GM18868 (cell line): ENCODE measurements around the gene ZBTB49.
"Not testable (repeated sequence)": the region's sequence is repeated elsewhere in the genome, so short reads cannot be mapped to it uniquely, and the experiment has no call there.

Experiments used
- ATAC-seq: cut with Tn5 transposase; IDR thresholded peaks from one replicate; pipeline ENCODE4 v1.9.1; 2021; ENCODE audit warnings: mild to moderate bottlenecking, moderate library complexity; ENCODE audit not compliant: unreplicated experiment

The ZBTB49 gene, protein sequence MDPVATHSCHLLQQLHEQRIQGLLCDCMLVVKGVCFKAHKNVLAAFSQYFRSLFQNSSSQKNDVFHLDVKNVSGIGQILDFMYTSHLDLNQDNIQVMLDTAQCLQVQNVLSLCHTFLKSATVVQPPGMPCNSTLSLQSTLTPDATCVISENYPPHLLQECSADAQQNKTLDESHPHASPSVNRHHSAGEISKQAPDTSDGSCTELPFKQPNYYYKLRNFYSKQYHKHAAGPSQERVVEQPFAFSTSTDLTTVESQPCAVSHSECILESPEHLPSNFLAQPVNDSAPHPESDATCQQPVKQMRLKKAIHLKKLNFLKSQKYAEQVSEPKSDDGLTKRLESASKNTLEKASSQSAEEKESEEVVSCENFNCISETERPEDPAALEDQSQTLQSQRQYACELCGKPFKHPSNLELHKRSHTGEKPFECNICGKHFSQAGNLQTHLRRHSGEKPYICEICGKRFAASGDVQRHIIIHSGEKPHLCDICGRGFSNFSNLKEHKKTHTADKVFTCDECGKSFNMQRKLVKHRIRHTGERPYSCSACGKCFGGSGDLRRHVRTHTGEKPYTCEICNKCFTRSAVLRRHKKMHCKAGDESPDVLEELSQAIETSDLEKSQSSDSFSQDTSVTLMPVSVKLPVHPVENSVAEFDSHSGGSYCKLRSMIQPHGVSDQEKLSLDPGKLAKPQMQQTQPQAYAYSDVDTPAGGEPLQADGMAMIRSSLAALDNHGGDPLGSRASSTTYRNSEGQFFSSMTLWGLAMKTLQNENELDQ

DNA sequence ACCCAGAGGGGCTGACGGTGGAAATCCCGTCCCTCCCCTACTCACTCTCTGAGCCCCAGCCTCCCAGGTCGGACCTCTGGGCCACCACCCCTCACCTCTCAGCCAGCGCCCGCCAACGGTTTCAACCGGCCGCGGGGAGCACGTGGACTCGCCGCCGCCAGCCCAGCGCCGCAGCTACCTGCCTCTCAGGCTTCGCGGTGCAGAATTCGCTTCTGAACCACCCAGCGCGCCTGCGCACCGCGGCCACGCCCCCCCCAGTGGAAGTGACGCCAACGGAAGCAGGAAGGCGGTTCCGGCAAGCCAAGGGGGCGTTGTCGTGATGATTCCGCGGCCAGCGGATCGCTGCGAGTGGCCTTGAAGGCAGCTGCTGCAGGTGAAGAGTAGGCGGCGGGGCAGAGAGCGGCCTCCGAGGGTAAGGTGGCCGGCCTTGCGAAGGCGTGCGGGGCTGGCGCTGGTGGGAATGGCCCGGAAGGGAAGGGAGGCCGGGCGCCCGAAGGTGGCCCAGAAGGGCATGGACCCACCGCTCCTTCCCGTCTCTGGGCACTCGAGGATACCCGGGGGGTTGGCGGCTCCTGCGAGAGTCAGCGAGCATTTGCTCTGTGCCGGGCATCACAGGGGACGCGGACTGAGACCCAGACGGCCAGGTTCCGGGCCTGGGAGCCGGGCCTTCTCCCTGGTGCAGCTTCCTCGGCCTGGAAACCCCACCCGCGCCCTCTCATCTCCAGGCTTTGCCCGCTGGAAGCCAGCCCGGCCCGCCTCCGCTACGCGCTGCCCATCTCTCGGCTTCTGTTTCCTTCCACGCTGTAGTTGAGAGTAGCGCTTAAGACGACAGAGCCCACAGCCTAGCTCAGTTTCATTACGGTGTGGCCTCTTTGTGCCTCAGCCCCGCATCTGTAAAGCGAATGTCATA lies at the start of gene ZBTB49, which contains the start of gene LYAR:
Gene ZBTB49, plus strand, starts transcription at position 311 of the 910 bp plus-strand sequence. CDS start 9,695 bp downstream, outside the sequence.
Gene LYAR, minus strand, starts transcription at position 214 of the 910 bp plus-strand sequence. CDS start 6,412 bp downstream, outside the sequence.
- peak; percentile 93 for ATAC-seq

DNA sequence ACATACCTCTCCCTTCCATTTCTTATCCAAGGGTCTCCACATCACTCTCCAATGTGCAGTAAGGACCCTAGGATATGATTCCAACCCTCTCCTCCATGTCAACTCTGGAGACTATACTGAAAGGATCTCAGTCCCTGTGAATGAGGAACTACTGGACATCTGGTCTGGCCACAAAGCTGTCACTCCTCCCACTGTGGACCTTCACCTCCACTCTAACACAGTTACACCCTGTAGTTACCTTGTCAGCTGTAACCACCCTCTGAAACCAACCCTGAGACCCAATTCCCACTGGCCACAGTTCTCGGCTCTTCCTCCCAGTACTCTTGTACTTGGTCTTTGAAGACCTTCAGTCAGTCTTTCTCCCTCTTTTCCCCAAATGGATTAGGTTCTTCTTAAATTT lies 44.9 kb upstream of the ZBTB49 start:
- no peak for ATAC-seq

DNA sequence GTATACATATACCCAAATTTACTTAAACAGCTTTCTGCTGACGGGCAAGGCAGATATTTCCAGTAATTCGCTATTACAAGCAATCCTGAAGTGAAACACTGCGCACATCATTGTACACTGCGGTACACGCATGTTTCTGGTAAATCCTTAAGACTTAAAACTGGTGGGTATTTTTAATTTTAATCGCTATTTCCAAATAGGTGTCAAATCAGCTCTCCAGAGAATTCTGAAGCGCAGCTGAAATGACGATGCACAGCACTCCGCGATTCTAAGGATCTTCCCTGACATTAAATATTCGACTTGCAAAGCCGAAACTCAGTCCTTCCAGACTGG lies 42.4 kb upstream of the ZBTB49 start:
- ATAC-seq = peak; percentile 25

DNA sequence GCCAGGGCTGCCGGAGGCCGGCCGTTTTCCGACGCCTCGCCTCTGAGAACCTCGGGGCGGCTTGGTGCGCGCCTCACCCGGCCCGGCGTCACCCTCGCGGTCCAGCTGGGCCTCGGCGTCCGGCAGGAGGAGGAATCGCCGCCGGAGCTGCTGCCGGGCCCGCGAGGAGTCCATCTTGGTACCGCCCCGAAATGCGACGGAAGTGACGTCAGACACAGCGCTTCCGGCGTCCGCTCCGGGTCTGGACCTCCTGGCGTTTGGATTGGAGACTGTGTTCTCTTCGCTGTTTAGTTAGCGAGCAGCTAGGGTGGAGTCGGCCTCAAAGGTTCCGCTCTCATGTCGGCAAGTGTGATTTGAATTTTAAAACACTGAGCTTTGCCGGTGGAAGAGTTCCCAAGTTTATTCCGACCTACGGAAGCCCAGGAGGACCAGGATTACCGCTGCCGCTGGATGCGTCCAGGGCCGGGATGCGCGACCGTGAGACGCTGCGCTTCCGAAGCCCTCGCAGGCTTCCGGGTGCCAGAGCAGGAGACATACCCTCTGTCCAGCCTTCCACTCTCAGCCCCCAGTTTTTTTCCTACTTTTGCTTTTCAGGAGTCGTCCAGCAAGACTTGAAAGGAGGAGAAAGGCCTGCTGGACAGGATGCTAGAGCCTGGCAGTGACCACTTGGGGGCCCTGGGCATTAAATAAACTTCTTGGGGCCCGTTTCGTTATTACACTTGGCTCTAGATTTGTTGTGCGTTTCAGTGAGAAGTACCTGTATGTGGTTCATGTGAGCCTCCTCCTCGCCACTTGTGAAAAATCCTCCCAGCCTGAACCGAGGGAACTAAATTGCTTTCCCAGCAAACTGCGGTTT lies 41.8 kb upstream of the ZBTB49 start, which contains the start of gene TMEM128:
Gene TMEM128, minus strand, starts transcription at position 195 of the 856 bp plus-strand sequence. Its CDS starts 21 bp downstream, at position 174.
- ATAC-seq = peak; percentile 98

DNA sequence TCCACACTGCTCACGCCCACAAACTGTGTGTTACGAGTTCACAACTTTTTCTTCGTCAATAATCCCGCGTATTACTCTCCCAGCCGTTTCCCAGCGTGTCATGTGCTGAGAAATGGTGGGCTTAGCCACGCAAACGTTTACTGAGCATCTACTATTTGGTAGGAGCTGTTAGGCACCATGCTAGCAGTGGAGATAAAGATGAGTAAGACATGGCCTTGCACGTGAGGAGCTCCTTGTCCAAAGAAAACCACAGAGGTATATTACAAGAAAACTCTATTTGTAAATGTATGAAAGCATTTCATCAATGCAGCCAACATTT lies 41.2 kb upstream of the ZBTB49 start:
- ATAC-seq = no peak

DNA sequence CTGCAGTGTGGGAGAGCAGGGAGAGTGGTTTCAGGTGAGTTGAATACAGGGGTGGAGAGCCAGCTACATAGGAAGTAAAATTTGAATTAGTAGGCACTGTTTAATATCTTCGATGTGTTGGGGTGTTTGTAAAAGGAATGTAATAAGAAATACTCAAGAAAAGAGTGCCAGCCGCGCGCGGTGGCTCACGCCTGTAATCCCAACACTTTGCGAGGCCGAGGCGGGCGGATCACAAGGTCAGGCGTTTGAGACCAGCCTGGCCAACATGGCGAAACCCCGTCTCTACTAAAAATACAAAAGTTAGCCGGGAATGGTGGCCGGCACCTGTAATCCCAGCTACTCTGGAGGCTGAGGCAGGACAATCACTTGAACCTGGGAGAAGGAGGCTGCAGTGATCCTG lies 40.7 kb upstream of the ZBTB49 start:
- not testable (repeated sequence) for ATAC-seq

DNA sequence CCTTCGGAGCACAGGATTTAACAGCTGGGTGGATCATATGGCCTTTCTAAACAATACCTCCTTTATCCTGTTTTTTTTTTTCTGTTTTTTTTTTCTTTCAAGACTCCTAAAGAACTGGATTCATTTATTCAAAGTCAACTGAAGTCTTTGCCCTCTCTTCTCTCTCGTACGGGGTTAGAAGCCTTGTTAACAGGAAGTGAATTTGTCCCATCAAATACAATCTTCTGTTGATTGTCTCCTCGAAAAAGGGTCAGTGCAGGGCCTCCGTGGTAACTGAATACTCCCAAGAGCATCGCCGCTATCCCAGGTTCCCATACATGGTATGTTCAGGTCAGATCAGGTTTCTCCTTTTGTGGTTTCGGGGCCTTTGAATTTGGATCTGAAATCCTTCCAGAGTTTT lies 40.2 kb upstream of the ZBTB49 start:
- ATAC-seq = no peak

DNA sequence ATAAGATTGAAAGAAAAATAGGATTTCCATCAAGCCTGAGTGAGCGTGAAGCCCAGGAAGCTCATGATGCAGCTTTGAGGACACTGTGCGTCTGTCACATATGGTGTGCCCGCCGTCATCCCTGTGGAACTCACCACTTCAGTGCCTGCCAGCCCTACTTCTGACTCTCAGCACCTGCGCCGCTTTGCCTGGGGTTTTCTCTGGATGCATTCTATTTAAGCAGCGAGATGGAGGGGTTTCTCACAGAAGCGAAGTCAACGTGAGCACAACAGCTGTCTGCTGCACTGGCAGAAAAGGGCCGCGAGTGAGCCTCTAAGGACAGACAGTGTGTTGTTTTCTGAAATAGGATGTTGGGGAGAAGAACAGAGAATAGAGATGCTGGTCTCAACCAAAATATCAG lies 35.9 kb upstream of the ZBTB49 start:
- no peak for ATAC-seq

DNA sequence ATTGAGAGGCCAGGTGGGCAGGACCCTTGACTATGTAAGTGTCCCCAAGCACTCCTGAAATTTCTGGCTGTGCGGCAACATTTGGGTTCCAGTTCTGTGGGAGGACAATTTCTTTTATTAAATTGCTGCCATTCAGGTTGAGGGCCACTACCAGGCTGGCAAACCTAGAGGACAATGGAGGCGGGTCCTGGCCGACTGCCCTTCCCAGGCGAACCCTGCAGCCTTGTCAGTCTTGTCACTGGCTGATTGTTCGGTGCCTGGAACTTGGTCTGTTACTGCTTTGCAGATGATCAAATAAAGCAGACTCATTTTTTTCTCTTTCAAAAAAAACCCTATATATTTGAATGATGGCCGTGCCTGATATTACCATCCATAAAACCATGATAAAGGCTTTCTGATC lies 35.4 kb upstream of the ZBTB49 start:
- no peak for ATAC-seq

DNA sequence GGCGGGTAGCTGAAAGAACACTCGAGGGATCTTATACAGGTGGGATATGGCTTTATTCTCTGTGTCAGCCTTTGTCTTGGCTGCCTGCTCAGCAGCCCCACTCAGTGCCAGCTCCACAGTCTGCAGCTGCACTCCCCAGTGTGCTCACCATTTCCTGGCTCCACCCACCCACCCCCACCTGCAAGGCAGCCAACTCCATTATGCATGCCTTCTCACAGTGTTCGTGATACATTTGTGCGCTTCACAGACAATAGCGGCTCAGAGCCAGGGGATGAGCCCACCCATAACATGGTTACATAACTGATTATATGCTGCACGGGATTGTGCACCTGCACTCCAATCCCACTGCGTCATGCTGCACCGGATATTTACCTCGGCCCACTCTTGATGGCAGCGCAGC lies 33.3 kb upstream of the ZBTB49 start:
- ATAC-seq = no peak

DNA sequence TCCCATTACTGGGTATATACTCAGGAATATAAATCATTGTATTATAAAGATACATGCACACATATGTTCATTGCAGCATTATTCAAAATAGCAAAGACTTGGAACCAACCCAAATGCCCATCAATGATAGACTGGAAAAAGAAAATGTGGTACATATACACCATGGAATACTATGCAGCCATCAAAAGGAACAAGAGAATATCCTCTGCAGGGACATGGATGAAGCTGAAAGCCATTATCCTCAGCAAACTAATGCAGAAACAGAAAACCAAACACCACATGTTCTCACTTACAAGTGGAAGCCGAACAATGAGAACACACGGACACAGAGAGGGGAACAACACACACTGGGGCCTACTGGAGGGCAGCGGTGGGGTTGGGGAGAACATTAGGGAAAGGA lies 32.3 kb upstream of the ZBTB49 start:
- not testable (repeated sequence) for ATAC-seq

DNA sequence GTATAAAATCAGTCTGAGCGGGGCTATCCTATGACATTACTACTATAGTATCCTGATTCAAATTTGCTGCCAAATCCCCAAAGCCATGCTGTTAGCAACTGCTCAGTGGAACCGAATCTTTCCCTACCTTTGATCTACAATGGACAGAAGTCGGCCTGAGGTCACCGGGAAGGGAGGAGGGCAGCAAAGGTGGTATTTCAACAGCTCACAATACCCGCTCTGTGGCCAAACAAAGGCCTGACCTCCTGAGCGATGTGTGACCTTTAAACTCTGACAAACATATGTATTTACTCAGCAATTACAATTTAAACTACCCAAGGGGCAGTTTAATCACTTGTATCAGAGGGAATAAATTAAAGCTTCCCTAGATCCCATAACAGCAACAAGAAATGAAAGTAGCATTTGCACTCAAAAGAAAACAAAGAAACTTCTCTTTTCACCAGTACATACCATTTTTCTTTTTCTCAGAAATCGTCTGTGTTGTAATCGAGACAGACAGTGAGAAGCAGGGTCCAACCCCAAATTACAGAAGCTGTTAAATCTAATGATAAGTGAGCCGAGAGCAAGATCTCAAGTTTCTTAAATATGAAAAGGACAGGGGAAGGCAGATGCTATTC lies 30.5 kb upstream of the ZBTB49 start:
- no peak for ATAC-seq

DNA sequence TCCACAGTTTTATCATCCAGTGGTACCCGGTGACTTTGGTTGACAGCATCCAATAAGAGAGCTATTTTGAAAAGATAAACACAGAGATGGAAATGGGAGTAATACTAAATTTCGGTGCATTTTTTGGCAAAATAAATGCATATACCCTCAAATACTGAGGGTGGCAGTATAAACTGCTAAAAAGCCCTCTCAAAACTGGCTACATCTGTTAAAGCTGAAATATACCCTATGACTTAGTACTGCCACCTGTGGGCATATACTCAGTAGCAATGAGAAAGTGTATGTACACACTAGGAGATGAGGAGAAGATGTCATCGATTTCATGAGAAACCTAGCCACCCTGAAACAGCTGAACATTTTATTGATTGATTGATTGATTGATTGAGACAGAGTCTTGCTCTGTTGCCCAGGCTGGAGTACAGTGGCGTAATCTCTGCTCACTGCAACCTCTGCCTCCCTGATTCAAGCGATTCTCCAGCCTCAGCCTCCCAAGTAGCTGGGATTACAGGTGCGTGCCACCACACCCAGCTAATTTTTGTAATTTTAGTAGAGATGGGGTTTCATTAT lies 29.8 kb upstream of the ZBTB49 start:
- ATAC-seq = peak; percentile 79

DNA sequence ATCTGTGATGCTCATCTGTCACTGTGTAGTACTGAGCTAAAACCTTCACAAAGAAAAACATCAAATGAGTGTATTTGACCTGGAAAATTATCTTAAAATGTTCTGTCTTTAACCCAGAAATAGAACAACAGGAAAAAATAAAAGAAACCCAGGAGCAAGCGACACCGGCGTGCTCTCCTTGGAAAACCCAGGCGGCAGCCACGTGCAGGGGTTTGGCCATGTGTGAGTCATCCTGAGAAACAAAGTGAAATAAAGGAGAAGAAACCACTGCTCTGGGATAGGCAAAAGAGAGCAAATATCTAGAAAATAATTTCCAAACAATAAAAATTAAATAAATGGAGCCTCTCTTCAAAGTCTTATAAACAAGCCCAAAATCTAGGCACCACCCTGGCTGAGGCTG lies 22.1 kb upstream of the ZBTB49 start:
- ATAC-seq = no peak

DNA sequence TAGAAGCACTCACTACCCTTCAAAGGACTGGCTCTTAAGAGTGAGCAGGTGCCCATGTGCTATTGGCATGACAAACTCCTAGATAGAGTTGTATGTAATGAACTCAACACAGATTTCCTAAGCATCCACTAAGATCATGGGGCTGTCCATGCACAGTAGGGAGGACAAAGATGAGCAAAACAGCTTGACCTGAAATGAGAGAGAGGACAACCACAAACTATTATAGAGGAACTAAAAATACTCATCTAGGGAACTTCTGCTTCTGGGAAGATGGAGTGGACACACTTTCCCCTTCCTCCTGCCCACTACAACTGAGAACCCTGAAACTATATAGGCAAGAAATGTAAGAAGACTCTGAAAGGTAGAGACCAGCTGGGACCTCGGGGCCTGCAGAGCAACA lies 21.3 kb upstream of the ZBTB49 start:
- no peak for ATAC-seq

DNA sequence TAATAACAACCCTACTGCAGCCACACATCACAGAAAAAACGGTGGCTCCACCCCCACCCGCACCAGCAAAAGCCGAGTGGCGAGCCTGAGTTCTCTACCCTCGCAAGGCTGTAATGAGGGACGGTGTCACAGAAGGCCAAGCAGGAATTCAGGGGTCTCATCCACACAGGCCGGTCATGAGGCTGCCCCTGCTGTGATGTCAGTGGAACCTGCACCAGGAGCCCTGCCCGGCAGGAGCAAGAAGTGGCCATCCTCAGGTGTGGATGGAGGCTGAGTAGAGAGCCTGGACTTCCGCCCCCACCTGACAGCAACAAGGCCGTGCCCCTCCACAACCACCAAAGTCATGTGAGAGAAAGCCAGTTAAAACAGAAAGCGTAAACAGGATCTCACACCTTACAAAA lies 20.7 kb upstream of the ZBTB49 start:
- no peak for ATAC-seq

DNA sequence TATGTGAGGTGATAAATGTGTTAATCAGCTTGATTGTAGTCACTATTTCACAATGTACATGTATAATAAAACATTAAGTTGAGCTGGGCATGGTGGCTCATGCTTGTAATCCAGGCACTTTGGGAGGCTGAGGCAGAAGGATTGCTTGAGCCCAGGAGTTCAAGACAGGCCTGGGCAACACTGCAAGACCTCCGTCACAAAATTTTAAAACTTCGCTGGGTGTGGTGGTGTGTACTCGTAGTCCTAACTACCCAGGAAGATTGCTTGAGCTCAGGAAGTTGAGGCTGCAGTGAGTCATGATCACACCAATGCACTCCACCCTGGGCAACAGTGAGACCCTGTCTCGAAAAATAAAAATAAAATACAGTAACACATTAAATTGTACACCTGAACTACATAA lies 20.2 kb upstream of the ZBTB49 start:
- ATAC-seq = no peak

DNA sequence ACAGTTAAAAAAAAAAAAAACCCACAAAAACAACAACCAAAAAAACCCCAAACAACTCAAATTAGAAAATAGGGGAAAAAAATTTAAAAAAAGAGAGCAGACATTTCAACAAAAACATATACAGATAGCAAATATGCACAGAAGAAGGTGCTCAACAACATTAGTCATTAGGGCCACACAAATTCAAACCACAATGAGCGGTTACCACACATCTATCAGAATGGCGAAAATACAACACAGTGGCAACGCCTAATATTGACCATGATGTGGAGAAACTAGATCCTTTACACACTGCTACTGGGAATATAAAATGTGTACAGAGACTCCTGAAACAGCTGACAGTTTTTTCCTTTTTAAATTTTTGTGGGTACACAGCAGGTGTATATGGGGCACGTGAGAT lies 19.5 kb upstream of the ZBTB49 start:
- no peak for ATAC-seq

DNA sequence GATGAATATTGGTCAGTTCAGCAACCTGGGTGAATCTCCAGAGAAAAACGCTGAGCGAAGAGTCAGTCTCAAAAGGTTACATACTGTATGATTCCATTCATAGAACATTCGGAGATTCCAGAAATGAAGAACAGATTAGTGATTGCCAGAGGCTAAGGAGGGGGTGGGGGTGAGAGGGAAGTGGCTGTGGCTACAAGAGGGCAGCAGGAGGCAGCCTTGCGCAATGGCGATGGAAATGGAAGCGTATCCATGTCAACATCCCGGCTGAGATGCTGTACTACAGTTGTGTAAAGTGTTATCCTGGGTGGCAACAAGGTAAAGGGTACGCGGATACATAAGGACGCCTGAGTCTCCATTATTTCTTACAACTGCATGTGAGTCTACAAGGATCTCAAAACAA lies 18.1 kb upstream of the ZBTB49 start:
- ATAC-seq = no peak

DNA sequence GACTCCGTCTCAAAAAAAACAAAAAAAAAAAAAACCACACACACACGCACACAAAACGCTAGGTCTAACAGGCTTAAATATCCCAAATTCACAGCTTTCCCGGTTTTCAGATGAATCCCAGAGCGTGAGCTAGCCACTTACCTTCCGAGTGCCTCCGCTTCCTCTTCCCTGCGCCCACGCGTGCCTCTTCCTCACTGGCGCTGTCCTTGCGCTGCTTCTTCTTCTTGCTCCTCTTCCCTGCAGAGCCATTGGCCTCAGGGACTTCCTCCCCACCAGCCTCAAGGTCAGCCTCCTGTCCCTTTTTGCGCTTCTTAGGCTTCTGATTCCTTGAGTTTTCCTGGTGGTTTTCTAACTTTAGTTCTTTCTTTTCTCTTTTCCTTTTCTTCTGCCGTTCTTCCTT lies 15.8 kb upstream of the ZBTB49 start:
- no peak for ATAC-seq
